Right atrium auricular region (tissue), 2 donors: ENCODE data around the gene NKX1-1. TPM values are rescaled to one million over a fixed set of nuclear protein-coding genes. Genes with fewer than 3 reads are reported as not detected.

Source experiments
- DNase-seq: peaks from one replicate; pipeline ENCODE4 v3.0.0-alpha.2; 2019; ENCODE audit warnings: low spot score
- H3K27ac ChIP-seq, 2 donors: fragments of 200-600 bp; sonication (generic); 1 replicate in 1 of 2; 2 replicates in 1 of 2; pipeline ENCODE4 v1.5.1; 2016 to 2019
- H3K27me3 ChIP-seq, 2 donors: fragments of 200-600 bp; sonication (generic); one replicate each; pipeline versions ENCODE4 v1.5.1 to v1.6.0; 2017 to 2019
- H3K36me3 ChIP-seq: fragments of 200-600 bp; sonication (generic); one replicate; pipeline ENCODE4 v1.5.1; 2016
- H3K4me1 ChIP-seq, 2 donors: fragments of 200-600 bp; sonication (generic); one replicate each; pipeline versions ENCODE4 v1.5.1 to v1.6.0; 2017 to 2019
- H3K4me3 ChIP-seq, 2 donors: fragments of 200-600 bp; sonication (generic); 1 replicate in 1 of 2; 2 replicates in 1 of 2; pipeline ENCODE4 v1.5.1; 2017 to 2019; ENCODE audit warnings: mild to moderate bottlenecking in 1 of 2, moderate library complexity in 1 of 2
- H3K9me3 ChIP-seq, 2 donors: fragments of 200-600 bp; sonication (generic); one replicate each; pipeline ENCODE4 v1.5.1; 2019
- CTCF ChIP-seq, 2 donors: fragments of 200-600 bp; sonication (generic); IDR thresholded peaks; one replicate each; pipeline ENCODE4 v1.5.1; 2019; ENCODE audit warnings: antibody characterized with exemption in 2 of 2
- total RNA-seq, 2 donors: library from RNA; depleted of rRNA; stranded (reverse); fragments of >200 nt; gene quantifications; one replicate each; pipeline ENCODE4 v1.1.0, GENCODE V29; 2016

The NKX1-1 gene
- total RNA-seq, 2 donors from 2014 or later, result not detected

DNA sequence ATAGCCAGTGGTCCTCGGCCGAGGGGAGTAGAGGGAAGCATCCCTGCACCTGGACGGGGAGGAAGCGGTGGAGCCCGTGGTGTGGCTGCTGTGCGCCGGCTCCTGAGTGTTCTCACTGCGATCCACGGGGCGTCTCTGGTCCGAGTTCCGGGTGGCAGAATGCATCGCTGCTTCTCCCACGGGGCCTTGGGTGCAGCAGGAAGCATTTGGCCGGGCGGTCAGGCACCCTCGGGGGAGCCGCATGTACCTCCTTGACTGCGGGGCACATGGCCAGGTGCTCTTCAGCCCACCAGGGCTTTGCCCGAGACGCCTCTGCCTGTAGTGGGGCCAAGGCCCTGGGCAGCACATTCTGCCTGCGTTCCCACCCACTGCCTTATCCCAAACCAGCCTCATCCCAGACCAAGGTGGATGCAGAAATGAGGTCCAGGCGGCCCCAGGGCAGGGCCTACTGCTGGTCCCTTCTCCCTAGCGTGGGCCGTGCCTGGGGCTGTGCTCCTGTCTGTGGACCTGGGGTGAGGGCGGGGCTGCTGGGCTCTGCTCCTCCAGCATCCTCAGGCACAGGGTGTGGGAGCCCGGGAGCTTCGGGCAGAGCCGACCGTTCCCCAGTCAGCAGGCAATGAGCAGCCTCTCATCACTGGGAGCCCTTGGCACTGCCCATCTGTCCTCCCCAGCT lies 27.5 kb downstream of the NKX1-1 start:
- Histone ChIP-seq H3K36me3 (peaks cover 17% of the 10 kb centered on the region), H3K4me3 (no peak overlapping the region), H3K27me3 (no peaks in the 10 kb centered on the region), H3K27ac (no peak overlapping the region), H3K4me1 (no peaks in the 10 kb centered on the region), H3K9me3 (no peaks in the 10 kb centered on the region)
- no peak for TF ChIP-seq CTCF (IDR thresholded peaks at IDR 0.05)
- DNase-seq, result no peak

DNA sequence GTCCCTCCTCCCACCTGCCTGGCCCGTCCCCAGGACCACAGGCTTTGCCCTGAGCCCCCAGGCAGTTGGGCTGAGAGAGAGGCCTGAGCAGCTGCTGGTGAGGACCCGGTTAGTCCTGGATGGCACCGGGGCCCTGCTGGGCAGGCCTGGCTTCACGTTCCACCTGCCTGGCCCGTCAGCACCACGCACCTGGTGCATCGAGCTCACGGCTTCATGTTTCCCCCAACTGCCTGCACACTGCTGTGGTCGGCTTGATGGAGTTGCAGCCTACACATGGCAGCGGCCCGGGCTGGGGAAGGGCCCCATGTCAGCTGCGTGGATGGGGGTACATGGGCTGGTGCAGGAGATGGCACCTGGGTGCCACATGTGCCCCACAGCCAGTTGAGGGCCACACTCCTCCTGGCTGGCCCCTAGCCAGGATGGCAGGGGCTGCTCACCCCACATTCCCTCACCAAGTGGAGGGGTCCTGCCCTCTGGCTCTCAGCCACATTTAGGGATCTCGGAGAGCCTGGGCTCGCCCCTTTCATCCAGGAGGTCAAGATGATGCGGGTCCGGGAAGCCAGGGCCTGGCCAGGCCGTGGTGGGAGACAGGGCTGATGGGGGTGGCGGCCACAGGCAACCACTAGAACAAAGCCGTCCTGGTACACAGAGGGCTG lies 28.5 kb downstream of the NKX1-1 start:
- no peak overlapping the region for H3K4me3 ChIP-seq
- H3K4me1 ChIP-seq, result no peaks in the 10 kb centered on the region
- H3K27ac ChIP-seq, result no peak overlapping the region
- peaks cover 15% of the 10 kb centered on the region for H3K36me3 ChIP-seq
- H3K27me3 ChIP-seq, result no peaks in the 10 kb centered on the region
- DNase-seq, result no peak
- TF ChIP-seq CTCF (IDR thresholded peaks at IDR 0.05), result no peak
- no peaks in the 10 kb centered on the region for H3K9me3 ChIP-seq

DNA sequence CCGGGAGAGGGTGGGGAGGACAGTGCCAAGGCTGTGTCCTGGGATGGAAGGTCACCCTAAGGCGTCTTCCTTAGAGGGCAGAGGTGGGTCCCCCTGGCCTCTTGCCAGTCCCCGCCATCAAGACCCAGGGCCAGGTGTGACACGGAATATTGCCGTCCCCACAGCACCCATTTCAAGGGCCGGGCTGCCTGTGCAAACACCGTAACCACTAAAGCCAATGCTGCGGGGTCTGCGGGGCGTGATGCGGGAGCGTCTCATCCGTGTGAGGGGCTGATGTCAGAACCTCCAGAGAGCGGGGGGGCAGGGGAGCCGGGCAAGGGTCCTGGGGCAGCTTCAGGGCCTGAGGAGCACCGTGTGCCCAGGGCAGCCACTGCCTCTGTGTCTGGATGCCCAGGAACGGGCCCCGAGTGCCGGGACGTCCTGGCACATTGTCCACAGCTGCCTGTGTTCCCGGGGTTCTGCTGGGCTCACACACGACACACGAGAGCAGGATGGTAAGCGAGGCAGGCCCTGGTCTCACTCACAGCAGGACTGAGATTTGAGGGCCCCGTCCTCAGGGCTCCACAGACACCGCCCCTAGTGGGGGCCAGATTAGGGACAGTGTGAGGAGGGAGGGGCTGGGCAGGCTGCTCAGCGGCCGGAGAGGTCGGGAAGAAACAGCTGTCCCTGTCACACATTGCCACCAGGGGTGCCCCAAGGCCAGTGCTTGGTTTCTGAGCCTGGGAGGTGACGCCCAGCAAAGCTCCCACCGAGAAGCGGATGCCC lies 29.2 kb downstream of the NKX1-1 start:
- DNase-seq, result no peak
- no peak overlapping the region for H3K27ac ChIP-seq
- no peaks in the 10 kb centered on the region for H3K9me3 ChIP-seq
- H3K36me3 ChIP-seq, result peaks cover 15% of the 10 kb centered on the region
- no peak overlapping the region for H3K4me3 ChIP-seq
- H3K4me1 ChIP-seq, result no peaks in the 10 kb centered on the region
- TF ChIP-seq CTCF (IDR thresholded peaks at IDR 0.05), result no peak
- H3K27me3 ChIP-seq, result no peaks in the 10 kb centered on the region

DNA sequence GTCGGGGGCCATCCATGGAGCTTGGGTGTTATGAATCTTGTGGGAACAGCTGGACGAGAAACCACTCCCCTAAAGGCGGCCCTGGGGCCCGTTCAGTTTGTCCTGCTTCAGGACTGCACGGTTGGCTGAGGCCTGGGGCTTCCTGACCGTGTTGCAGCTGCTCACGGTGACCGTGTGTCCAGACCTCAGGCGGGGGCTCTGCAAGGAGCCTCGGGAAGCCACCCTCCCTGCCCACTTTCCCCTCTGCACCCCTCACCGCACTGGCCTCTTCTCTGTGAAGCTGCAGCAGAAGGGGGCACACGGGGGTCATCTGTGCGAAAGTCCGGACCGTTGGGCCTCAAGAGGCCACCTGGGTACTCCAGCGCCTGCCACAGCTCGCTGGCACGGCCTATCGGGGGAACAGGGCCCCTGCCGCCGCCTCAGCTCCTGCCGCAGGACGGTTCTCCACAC lies 29.8 kb downstream of the NKX1-1 start:
- peaks cover 15% of the 10 kb centered on the region for H3K36me3 ChIP-seq
- DNase-seq, result no peak

GRCh38 chr4:1375761-1376322 lies 30.4 kb downstream of the NKX1-1 start:
- DNase-seq, result no peak
- Histone ChIP-seq H3K9me3 (no peaks in the 10 kb centered on the region), H3K27me3 (no peaks in the 10 kb centered on the region), H3K27ac (no peak overlapping the region), H3K36me3 (peaks cover 15% of the 10 kb centered on the region), H3K4me3 (no peak overlapping the region), H3K4me1 (no peaks in the 10 kb centered on the region)
- TF ChIP-seq CTCF (IDR thresholded peaks at IDR 0.05), result no peak

More for the DNA sequence above, 29.8 kb downstream of the NKX1-1 start:
- Histone ChIP-seq H3K27ac (no peak overlapping the region), H3K4me1 (no peaks in the 10 kb centered on the region), H3K27me3 (no peaks in the 10 kb centered on the region), H3K4me3 (no peak overlapping the region), H3K9me3 (no peaks in the 10 kb centered on the region)
- TF ChIP-seq CTCF (IDR thresholded peaks at IDR 0.05), result no peak
